Measurements from ENCODE around the gene CFAP47. TPM values are rescaled to one million over a fixed set of nuclear protein-coding genes. Genes with fewer than 3 reads are reported as not detected.

CFAP47 gene
- total and polyA plus RNA-seq, 2 of the 8 experiments (the other 6 are each of a cell fraction or from before 2014, with no cell fraction given): 0.04 TPM; not detected in 1

DNA sequence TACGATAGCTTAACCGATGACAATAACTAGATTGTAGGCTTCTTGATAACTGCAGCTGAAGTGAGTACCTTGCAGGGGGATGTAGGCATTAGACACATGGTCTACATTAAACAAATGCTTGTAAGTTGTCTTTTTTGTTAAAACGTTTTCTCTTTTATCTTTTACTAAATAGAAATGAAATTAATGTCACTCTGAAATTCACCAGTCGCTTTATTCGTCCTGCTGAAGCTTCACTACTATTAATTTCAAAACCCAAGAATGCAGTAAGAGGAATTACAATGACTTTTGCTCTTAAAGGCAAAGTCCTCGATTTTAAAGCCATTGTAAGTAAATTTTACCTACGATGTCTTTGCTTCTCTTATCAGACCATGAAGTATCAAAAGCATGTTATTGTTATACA, 239.7 kb downstream of the CFAP47 start:
- no peak overlapping the region for H4K91ac ChIP-seq (replicated peaks; ENCODE audit: insufficient read length, low read length)
- no peak overlapping the region for H2BK5ac ChIP-seq (ENCODE audit: low read depth, low read length)
- no peaks in the 10 kb centered on the region for H3K23me2 ChIP-seq (ENCODE audit: low read depth, low read length)
- H4K8ac ChIP-seq (ENCODE audit: extremely low read depth, insufficient read depth, low read length): no peak overlapping the region
- H3K27me3 ChIP-seq (replicated peaks in 1 of 4; ENCODE audit: control insufficient read depth in 3 of 4, extremely low read depth in 1 of 4, insufficient read depth in 3 of 4, low read length in 3 of 4): no peaks in the 10 kb centered on the region
- H3K27ac ChIP-seq (ENCODE audit: low read depth, low read length): no peak overlapping the region
- H3K4me3 ChIP-seq (ENCODE audit: extremely low read depth in 1 of 4, insufficient read depth in 2 of 4, low read depth in 3 of 4, low read length in 4 of 4): no peak overlapping the region
- no peaks in the 10 kb centered on the region for H3K36me3 ChIP-seq (ENCODE audit: control insufficient read depth in 2 of 4, insufficient read depth in 4 of 4, low read length in 3 of 4)
- no peak overlapping the region for H2BK15ac ChIP-seq (ENCODE audit: low read length)
- H3K23ac ChIP-seq (ENCODE audit: insufficient read length): no peak overlapping the region
- no peaks in the 10 kb centered on the region for H3K4me1 ChIP-seq (replicated peaks in 1 of 4; ENCODE audit: control insufficient read depth in 3 of 4, insufficient read depth in 4 of 4, low read length in 3 of 4)
- H3K4me2 ChIP-seq (ENCODE audit: insufficient read depth in 1 of 2, low read depth in 2 of 2, low read length in 2 of 2): no peak overlapping the region
- H3K56ac ChIP-seq (replicated peaks; ENCODE audit: insufficient read length, low read depth, low read length): no peak overlapping the region
- no peak overlapping the region for H3K4ac ChIP-seq (replicated peaks; ENCODE audit: insufficient read length, low read depth, low read length)
- no peak overlapping the region for H3K18ac ChIP-seq (ENCODE audit: extremely low read depth, low read length)
- no peak overlapping the region for H2BK20ac ChIP-seq (ENCODE audit: low read length)
- 80% methylated on average over 7 of the region's 7 CpGs; no CpG with 5 or more reads in 1 of the 2 experiments for WGBS, 2 experiments (ENCODE audit: extremely low coverage in 1 of 2, insufficient coverage in 1 of 2, insufficient read length in 1 of 2, insufficient replicate concordance in 2 of 2, low coverage in 1 of 2, low lambda C conversion rate in 2 of 2, missing lambda C conversion rate in 1 of 2)
- CTCF ChIA-PET (ENCODE audit: partially characterized antibody): interaction anchor here (0.6 kb wide), 1 partner anchor 34 kb away, joined by 3 read pairs; no protein-coding TSS in a partner anchor
- FAIRE-seq: no peak
- POLR2A ChIA-PET (ENCODE audit: partially characterized antibody): no interaction called here
- no peaks in the 10 kb centered on the region for H4K20me1 ChIP-seq (replicated peaks in 1 of 2; ENCODE audit: control insufficient read depth in 1 of 2, insufficient read depth in 2 of 2, low read length in 2 of 2)
- H3K9me3 ChIP-seq (ENCODE audit: insufficient read depth in 2 of 2, low read depth in 1 of 2, low read length in 1 of 2): no peaks in the 10 kb centered on the region
- DNase-seq (ENCODE audit: low read depth in 1 of 2, low spot score in 2 of 2): no peak
- no peak overlapping the region for H2AK5ac ChIP-seq (ENCODE audit: low read depth, low read length)
- H3K79me1 ChIP-seq (ENCODE audit: low read depth, low read length): no peaks in the 10 kb centered on the region
- H3K9ac ChIP-seq (replicated peaks in 1 of 4; ENCODE audit: extremely low read depth in 1 of 4, low read depth in 3 of 4, low read length in 3 of 4): no peak overlapping the region
- H2BK120ac ChIP-seq (replicated peaks; ENCODE audit: low read depth, low read length): no peak overlapping the region
- no peaks in the 10 kb centered on the region for H3K79me2 ChIP-seq (ENCODE audit: control insufficient read depth in 1 of 2, insufficient read depth in 2 of 2, low read length in 2 of 2)
- H2AFZ ChIP-seq (ENCODE audit: low read length): no peak overlapping the region
- no peak overlapping the region for H4K5ac ChIP-seq (ENCODE audit: insufficient read length, low read depth, low read length)
- no peak overlapping the region for H2BK12ac ChIP-seq (ENCODE audit: low read depth, low read length)
- H3K14ac ChIP-seq (ENCODE audit: insufficient read length): no peak overlapping the region
- TF ChIP-seq EGR1 (IDR thresholded peaks at IDR 0.05; ENCODE audit: borderline replicate concordance, low read depth, low read length): no peak
- TF ChIP-seq SIRT6 (IDR thresholded peaks at IDR 0.05; ENCODE audit: low read length): no peak
- TF ChIP-seq CHD2 (IDR thresholded peaks at IDR 0.05; ENCODE audit: low read length): no peak

Data from H1 (cell line).